Sigmoid colon (tissue), 4 donors: ENCODE data around the gene SYNGAP1.

ENCODE experiments used
- EP300 ChIP-seq, 4 donors: sonication (generic); formaldehyde crosslinking; IDR thresholded peaks; one replicate each; pipeline ENCODE4 v1.6.1; 2017; ENCODE audit warnings: antibody characterized with exemption in 4 of 4
- POLR2A ChIP-seq, 2 donors: fragments of 450-650 bp; IDR thresholded peaks; one replicate each; pipeline ENCODE4 v1.6.1; 2016; ENCODE audit warnings: antibody characterized with exemption in 2 of 2, mild to moderate bottlenecking in 2 of 2, moderate library complexity in 2 of 2
- POLR2AphosphoS5 ChIP-seq, 4 donors: sonication (generic); formaldehyde crosslinking; IDR thresholded peaks; one replicate each; pipeline ENCODE4 v1.6.1; 2017; ENCODE audit warnings: antibody characterized with exemption in 4 of 4
- TF ChIP-seq, protein P1 (sequence below), 4 experiments: fragments of 450-650 bp in 3 of 4; fragments of 200-600 bp in 1 of 4; IDR thresholded peaks; one replicate each; pipeline ENCODE4 v1.5.1; 2016 to 2019; ENCODE audit warnings: antibody characterized with exemption in 4 of 4, mild to moderate bottlenecking in 3 of 4, moderate library complexity in 2 of 4

DNA sequence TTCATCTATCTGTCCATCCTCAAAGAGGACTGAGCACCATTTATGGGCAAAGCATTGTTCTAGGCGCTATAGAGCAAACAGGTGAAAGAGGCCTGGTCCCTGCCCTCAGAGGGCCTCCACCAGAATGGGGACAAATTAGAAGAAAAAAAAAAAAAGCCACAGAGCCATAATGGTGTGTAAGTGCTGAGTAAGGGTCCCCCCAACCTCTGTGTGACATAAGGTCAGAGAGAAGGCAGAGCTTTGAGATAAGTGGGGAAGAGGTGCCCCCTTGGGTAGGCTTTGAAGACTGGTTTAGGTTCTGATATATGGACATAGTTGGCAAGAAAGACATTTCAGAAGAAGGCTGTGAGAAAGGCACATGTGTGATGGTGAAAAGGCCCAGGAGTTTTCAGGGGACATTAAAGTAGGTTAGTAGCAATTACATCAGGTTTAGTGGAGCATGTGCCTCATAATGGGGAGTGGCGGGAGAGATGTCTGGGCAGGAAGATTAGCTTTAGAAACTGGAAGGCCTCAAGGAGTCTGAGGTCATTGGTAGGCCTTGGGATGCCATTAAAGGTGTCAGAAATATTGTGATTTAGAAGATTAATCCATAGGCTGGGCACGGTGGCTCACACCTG, 19.2 kb downstream of the SYNGAP1 start:
- TF ChIP-seq POLR2AphosphoS5 (IDR thresholded peaks at IDR 0.05) (no peak), EP300 (IDR thresholded peaks at IDR 0.05) (no peak), POLR2A (IDR thresholded peaks at IDR 0.05) (no peak)
- TF ChIP-seq, protein P1, sequence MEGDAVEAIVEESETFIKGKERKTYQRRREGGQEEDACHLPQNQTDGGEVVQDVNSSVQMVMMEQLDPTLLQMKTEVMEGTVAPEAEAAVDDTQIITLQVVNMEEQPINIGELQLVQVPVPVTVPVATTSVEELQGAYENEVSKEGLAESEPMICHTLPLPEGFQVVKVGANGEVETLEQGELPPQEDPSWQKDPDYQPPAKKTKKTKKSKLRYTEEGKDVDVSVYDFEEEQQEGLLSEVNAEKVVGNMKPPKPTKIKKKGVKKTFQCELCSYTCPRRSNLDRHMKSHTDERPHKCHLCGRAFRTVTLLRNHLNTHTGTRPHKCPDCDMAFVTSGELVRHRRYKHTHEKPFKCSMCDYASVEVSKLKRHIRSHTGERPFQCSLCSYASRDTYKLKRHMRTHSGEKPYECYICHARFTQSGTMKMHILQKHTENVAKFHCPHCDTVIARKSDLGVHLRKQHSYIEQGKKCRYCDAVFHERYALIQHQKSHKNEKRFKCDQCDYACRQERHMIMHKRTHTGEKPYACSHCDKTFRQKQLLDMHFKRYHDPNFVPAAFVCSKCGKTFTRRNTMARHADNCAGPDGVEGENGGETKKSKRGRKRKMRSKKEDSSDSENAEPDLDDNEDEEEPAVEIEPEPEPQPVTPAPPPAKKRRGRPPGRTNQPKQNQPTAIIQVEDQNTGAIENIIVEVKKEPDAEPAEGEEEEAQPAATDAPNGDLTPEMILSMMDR (IDR thresholded peaks at IDR 0.05), result no peak
